ENCODE results near the gene RETREG3. TPM values are rescaled to one million over a fixed set of nuclear protein-coding genes. Genes with fewer than 3 reads are reported as not detected.

RETREG3 gene
- total and polyA plus RNA-seq, 9 of the 15 experiments (the other 6 are each of a cell fraction or from before 2014, with no cell fraction given): 4.1 to 39.0 (median 16.9) TPM

GRCh38 chr17:42554250-42555121 is 54.7 kb downstream of the RETREG3 start (continued):
- 0 out of 2 replicates have a peak, but pooled peaks have one; percentile 71 for TF ChIP-seq ATF6 (CRISPR knock-in tag; IDR thresholded peaks at IDR 0.05)
- TF ChIP-seq ZNF561 (CRISPR knock-in tag; conservative IDR thresholded peaks at IDR 0.05): no peak
- TF ChIP-seq ZNF551 (CRISPR knock-in tag; IDR thresholded peaks at IDR 0.05): no peak
- TF ChIP-seq FOXJ2 (tag; IDR thresholded peaks at IDR 0.05): no peak
- peak; percentile 65 for TF ChIP-seq PHF20 (IDR thresholded peaks at IDR 0.05; ENCODE audit: partially characterized antibody)
- no peak for TF ChIP-seq CHD2 (IDR thresholded peaks at IDR 0.05; ENCODE audit: low read depth, low read length)
- TF ChIP-seq GABPB2 (CRISPR knock-in tag; conservative IDR thresholded peaks at IDR 0.05): no peak
- peak in 1 of 3 experiments; percentile 51; a peak in 1 of 6 replicates for TF ChIP-seq ZBTB11 (CRISPR knock-in tag; IDR thresholded peaks at IDR 0.05)
- TF ChIP-seq TBP (optimal IDR thresholded peaks at IDR 0.05; ENCODE audit: low read depth, low read length): peak; percentile 51
- no peak for TF ChIP-seq ZNF318 (IDR thresholded peaks at IDR 0.05; ENCODE audit: borderline replicate concordance in 1 of 2, low read depth in 1 of 2)
